Body of pancreas (tissue), 4 donors: ENCODE data around the gene PRODH2.

Experiments
- POLR2A ChIP-seq, 3 donors: fragments of 450-650 bp; IDR thresholded peaks; one replicate each; pipeline ENCODE4 v1.6.1; 2016; ENCODE audit warnings: antibody characterized with exemption in 3 of 3, mild to moderate bottlenecking in 2 of 3
- TF ChIP-seq, protein P1 (sequence below), 7 experiments: fragments of 450-650 bp in 4 of 7; fragments of 200-600 bp in 3 of 7; sonication (generic) in 3 of 7; IDR thresholded peaks; one replicate each; pipeline ENCODE4 v1.5.1; 2016 to 2019; ENCODE audit warnings: antibody characterized with exemption in 7 of 7

DNA sequence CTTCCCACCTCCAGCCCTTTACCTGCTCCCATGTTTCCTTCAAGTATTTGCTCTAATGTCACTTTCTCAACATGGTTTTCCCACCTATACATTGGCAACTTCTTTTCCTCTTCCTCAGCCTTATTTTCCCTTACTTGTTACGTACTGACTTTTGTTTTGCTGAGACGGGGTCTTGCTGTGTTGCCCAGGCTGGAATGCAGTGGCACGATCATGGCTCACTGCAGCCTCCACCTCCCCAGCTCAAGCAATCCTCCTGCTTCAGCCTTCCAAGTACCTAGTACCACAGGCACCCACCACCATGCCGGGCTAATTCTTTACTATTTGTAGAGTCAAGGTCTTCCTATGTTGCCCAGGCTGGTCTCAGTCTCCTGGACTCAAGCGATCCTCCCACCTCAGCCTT, 5.0 kb downstream of the PRODH2 start:
- no peak for TF ChIP-seq POLR2A (IDR thresholded peaks at IDR 0.05)
- TF ChIP-seq, protein P1, sequence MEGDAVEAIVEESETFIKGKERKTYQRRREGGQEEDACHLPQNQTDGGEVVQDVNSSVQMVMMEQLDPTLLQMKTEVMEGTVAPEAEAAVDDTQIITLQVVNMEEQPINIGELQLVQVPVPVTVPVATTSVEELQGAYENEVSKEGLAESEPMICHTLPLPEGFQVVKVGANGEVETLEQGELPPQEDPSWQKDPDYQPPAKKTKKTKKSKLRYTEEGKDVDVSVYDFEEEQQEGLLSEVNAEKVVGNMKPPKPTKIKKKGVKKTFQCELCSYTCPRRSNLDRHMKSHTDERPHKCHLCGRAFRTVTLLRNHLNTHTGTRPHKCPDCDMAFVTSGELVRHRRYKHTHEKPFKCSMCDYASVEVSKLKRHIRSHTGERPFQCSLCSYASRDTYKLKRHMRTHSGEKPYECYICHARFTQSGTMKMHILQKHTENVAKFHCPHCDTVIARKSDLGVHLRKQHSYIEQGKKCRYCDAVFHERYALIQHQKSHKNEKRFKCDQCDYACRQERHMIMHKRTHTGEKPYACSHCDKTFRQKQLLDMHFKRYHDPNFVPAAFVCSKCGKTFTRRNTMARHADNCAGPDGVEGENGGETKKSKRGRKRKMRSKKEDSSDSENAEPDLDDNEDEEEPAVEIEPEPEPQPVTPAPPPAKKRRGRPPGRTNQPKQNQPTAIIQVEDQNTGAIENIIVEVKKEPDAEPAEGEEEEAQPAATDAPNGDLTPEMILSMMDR (IDR thresholded peaks at IDR 0.05): no peak
